IMR-90 (cell line): ENCODE measurements around the gene DCHS1.

Source experiments
- BHLHE40 ChIP-seq: fragments of 150-350 bp; IDR thresholded peaks from 2 replicates; pipeline ENCODE4 v1.6.1; 2016; ENCODE audit warnings: mild to moderate bottlenecking, low read depth, low read length
- CEBPB ChIP-seq: IDR thresholded peaks from 2 replicates; pipeline ENCODE4 v1.6.1; 2012; ENCODE audit warnings: low read depth, low read length, improper control_type of control experiment
- CHD1 ChIP-seq: IDR thresholded peaks from 2 replicates; pipeline ENCODE4 v1.6.1; 2012; ENCODE audit warnings: low read depth, low read length, improper control_type of control experiment
- ELK1 ChIP-seq: fragments of 150-350 bp; IDR thresholded peaks from 2 replicates; pipeline ENCODE4 v1.6.1; 2016; ENCODE audit warnings: low read depth, mild to moderate bottlenecking, low read length, moderate library complexity, borderline replicate concordance
- FOS ChIP-seq: fragments of 150-350 bp; IDR thresholded peaks from 2 replicates; pipeline ENCODE4 v1.6.1; 2016; ENCODE audit warnings: low read depth, low read length
- MAFK ChIP-seq: IDR thresholded peaks from 2 replicates; pipeline ENCODE4 v1.6.1; 2012; ENCODE audit warnings: low read depth, low read length, improper control_type of control experiment
- MAZ ChIP-seq: IDR thresholded peaks from 2 replicates; pipeline ENCODE4 v1.6.1; 2012; ENCODE audit warnings: low read depth, mild to moderate bottlenecking, low read length, improper control_type of control experiment, moderate library complexity, borderline replicate concordance
- POLR2A ChIP-seq: IDR thresholded peaks from 2 replicates; pipeline ENCODE4 v1.6.1; 2012; ENCODE audit warnings: mild to moderate bottlenecking, low read depth, low read length
- RAD21 ChIP-seq: IDR thresholded peaks from 2 replicates; pipeline ENCODE4 v1.6.1; 2012; ENCODE audit warnings: low read length, improper control_type of control experiment
- RFX5 ChIP-seq: IDR thresholded peaks from 2 replicates; pipeline ENCODE4 v1.8.0; 2012; ENCODE audit warnings: low read depth, mild to moderate bottlenecking, low read length, moderate library complexity
- SMC3 ChIP-seq: fragments of 150-350 bp; IDR thresholded peaks from 2 replicates; pipeline ENCODE4 v1.6.1; 2016; ENCODE audit warnings: low read depth, mild to moderate bottlenecking, antibody characterized with exemption, low read length, moderate library complexity
- TF ChIP-seq, protein P1 (sequence below): conservative IDR thresholded peaks from 2 replicates; pipeline ENCODE4 v1.5.1; 2012; ENCODE audit warnings: mild to moderate bottlenecking, low read depth, low read length, improper control_type of control experiment
- TF ChIP-seq, protein P2 (sequence below): fragments of 150-350 bp; IDR thresholded peaks from 2 replicates; pipeline ENCODE4 v1.6.1; 2017; ENCODE audit warnings: mild to moderate bottlenecking, antibody characterized with exemption, low read length, low read depth

DNA sequence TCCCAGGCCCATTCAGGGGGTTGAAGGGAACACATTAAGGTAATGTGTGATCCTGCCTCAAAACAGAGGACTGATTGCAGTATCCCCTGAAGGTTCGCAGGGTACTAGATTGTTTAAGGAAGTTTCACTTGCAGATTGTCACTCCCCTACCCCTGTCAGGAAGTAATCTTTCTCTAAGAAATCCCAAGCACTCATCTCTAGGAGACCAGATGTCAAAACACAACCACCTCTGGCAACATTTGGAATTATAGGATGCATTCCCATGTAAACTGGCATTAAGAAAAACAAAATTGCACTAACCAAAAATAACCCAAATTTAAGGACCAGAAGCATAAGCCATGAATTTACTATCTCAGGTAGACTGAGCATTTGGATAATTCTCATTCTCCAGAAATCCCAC is 25.9 kb upstream of the DCHS1 start:
- TF ChIP-seq, protein P1, sequence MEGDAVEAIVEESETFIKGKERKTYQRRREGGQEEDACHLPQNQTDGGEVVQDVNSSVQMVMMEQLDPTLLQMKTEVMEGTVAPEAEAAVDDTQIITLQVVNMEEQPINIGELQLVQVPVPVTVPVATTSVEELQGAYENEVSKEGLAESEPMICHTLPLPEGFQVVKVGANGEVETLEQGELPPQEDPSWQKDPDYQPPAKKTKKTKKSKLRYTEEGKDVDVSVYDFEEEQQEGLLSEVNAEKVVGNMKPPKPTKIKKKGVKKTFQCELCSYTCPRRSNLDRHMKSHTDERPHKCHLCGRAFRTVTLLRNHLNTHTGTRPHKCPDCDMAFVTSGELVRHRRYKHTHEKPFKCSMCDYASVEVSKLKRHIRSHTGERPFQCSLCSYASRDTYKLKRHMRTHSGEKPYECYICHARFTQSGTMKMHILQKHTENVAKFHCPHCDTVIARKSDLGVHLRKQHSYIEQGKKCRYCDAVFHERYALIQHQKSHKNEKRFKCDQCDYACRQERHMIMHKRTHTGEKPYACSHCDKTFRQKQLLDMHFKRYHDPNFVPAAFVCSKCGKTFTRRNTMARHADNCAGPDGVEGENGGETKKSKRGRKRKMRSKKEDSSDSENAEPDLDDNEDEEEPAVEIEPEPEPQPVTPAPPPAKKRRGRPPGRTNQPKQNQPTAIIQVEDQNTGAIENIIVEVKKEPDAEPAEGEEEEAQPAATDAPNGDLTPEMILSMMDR: no peak
- TF ChIP-seq POLR2A (no peak), ELK1 (no peak), BHLHE40 (no peak), RAD21 (no peak), CEBPB (no peak), MAFK (no peak), SMC3 (no peak), RFX5 (no peak), MAZ (no peak), FOS (no peak), CHD1 (no peak)
- TF ChIP-seq, protein P2, sequence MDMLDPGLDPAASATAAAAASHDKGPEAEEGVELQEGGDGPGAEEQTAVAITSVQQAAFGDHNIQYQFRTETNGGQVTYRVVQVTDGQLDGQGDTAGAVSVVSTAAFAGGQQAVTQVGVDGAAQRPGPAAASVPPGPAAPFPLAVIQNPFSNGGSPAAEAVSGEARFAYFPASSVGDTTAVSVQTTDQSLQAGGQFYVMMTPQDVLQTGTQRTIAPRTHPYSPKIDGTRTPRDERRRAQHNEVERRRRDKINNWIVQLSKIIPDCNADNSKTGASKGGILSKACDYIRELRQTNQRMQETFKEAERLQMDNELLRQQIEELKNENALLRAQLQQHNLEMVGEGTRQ: no peak
